Measurements from ENCODE around the gene LIN7C. TPM values are rescaled to one million over a fixed set of nuclear protein-coding genes. Genes with fewer than 3 reads are reported as not detected.

The LIN7C gene
- total and polyA plus RNA-seq, 2 of the 13 experiments (the other 11 are each of a cell fraction or from before 2014, with no cell fraction given) = 14.8 to 37.2 TPM

- WGBS (ENCODE audit: low lambda C conversion rate) = 96% methylated on average over 4 of the region's 5 CpGs
- Histone ChIP-seq H2AFZ (ENCODE audit: low read length) (no peak overlapping the region), H3K36me3 (replicated peaks in 1 of 2; ENCODE audit: control insufficient read depth in 1 of 2, insufficient read depth in 2 of 2, low read length in 2 of 2) (peaks cover 4 to 30% of the 10 kb centered on the region in 2 experiments; a peak in 4 of 5 replicates), H3K9ac (ENCODE audit: insufficient read depth, low read depth, low read length) (no peak overlapping the region), H4K20me1 (ENCODE audit: insufficient read depth, low read length) (no peaks in the 10 kb centered on the region), H3K4me3 (replicated peaks in 1 of 3; ENCODE audit: insufficient read depth in 1 of 3, low read depth in 2 of 3, low read length in 3 of 3) (no peak overlapping the region), H3K27me3 (ENCODE audit: control insufficient read depth in 1 of 2, insufficient read depth in 2 of 2, low read length in 2 of 2) (no peaks in the 10 kb centered on the region), H3K79me2 (ENCODE audit: insufficient read depth, low read length) (no peaks in the 10 kb centered on the region), H3K4me2 (ENCODE audit: low read depth, low read length) (no peak overlapping the region), H3K9me3 (ENCODE audit: low read length) (no peaks in the 10 kb centered on the region), H3K4me1 (ENCODE audit: insufficient read depth, low read length) (peaks cover 6% of the 10 kb centered on the region; the same call in 1 of the 2 replicates), H3K27ac (ENCODE audit: extremely low read length, insufficient read depth, low read length) (no peak overlapping the region)
- TF ChIP-seq RBM22 (optimal IDR thresholded peaks at IDR 0.05; ENCODE audit: low read length) = peak; percentile 62
- no peak for TF ChIP-seq HNRNPH1 (optimal IDR thresholded peaks at IDR 0.05; ENCODE audit: low read depth, low read length)
- TF ChIP-seq MYNN (CRISPR knock-in tag; IDR thresholded peaks at IDR 0.05; ENCODE audit: low read depth) = no peak
- no peak for TF ChIP-seq GTF2F1 (IDR thresholded peaks at IDR 0.05; ENCODE audit: low read length)
- TF ChIP-seq ZBTB33 (CRISPR knock-in tag; IDR thresholded peaks at IDR 0.05) = no peak
- no peak for TF ChIP-seq ZNF710 (CRISPR knock-in tag; IDR thresholded peaks at IDR 0.05; ENCODE audit: borderline replicate concordance)
- 0 out of 2 replicates have a peak, but pooled peaks have one; percentile 14 for TF ChIP-seq HNF4A (CRISPR knock-in tag; IDR thresholded peaks at IDR 0.05)
- ATAC-seq (no peak), FAIRE-seq (no peak), DNase-seq (ENCODE audit: low spot score) (no peak)
- intact Hi-C loops (cut with micrococcal nuclease; ENCODE audit: unreplicated experiment) (no loop called here), in situ Hi-C loops (cut with HindIII; ENCODE audit: extremely low pct_ligation_motif_present, low pct_unique_long_range_greater_than_20kb) (loop anchor here (25.0 kb wide), 1 partner anchor 727 kb away; no protein-coding TSS in a partner anchor)
- POLR2A ChIA-PET = no interaction called here
- CTCF ChIA-PET (ENCODE audit: low intra/inter-chr PET ratio, low total read pairs) = no interaction called here
- BruUV-seq (replicated peaks) = no TSS peak
Measured at GRCh38 chr11:27489092-27489491, 17.5 kb downstream of the LIN7C start.
